Measurements from ENCODE around the gene IRGC. TPM values are rescaled to one million over a fixed set of nuclear protein-coding genes. Genes with fewer than 3 reads are reported as not detected.

IRGC gene, protein sequence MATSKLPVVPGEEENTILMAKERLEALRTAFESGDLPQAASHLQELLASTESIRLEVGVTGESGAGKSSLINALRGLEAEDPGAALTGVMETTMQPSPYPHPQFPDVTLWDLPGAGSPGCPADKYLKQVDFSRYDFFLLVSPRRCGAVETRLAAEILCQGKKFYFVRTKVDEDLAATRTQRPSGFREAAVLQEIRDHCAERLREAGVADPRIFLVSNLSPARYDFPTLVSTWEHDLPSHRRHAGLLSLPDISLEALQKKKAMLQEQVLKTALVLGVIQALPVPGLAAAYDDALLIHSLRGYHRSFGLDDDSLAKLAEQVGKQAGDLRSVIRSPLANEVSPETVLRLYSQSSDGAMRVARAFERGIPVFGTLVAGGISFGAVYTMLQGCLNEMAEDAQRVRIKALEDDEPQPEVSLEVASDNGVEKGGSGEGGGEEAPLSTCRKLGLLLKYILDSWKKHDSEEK
- total RNA-seq: not detected

DNA sequence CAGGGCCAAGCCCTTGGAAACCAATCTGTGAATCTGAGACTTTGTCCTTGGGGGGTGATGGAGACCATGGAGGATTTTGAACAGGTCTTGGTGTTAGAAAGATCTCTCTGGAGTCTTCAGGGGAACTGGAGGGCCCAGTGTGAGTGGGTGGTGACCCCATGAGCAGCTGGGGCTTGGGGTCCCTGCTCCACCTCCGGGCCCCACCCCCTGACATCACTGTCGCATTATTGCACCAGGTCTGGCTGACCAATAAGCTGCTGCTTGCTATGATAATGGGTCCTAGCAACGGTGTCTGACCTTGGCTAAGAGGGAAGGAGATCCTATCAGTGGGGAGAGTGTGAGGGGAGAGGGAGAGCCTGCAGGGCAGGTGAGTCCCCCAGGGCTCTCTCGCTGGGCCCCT is at the start of gene IRGC:
Gene IRGC, plus strand, starts transcription at position 301 of the 400 bp plus-strand sequence. CDS start 2,483 bp downstream, outside the sequence.
- H3K27ac ChIP-seq: no peak within 1 kb of the TSS
- whole genome bisulfite sequencing, 2 donors: 44 to 84% methylated on average over 3 of the region's 4 CpGs
- peaks cover 0 to 19% (median 0%) of the 10 kb centered on the region in 4 donors for H3K27me3 ChIP-seq
- no peak for DNase-seq
- H3K36me3 ChIP-seq: no peaks in the 10 kb centered on the region
- no peaks in the 10 kb centered on the region for H3K9me3 ChIP-seq
- H3K4me3 ChIP-seq: no peak within 1 kb of the TSS
- H3K4me1 ChIP-seq: no peaks in the 10 kb centered on the region
- intact Hi-C loops (cut with DNase I): no loop called here
- TF ChIP-seq, protein P1, sequence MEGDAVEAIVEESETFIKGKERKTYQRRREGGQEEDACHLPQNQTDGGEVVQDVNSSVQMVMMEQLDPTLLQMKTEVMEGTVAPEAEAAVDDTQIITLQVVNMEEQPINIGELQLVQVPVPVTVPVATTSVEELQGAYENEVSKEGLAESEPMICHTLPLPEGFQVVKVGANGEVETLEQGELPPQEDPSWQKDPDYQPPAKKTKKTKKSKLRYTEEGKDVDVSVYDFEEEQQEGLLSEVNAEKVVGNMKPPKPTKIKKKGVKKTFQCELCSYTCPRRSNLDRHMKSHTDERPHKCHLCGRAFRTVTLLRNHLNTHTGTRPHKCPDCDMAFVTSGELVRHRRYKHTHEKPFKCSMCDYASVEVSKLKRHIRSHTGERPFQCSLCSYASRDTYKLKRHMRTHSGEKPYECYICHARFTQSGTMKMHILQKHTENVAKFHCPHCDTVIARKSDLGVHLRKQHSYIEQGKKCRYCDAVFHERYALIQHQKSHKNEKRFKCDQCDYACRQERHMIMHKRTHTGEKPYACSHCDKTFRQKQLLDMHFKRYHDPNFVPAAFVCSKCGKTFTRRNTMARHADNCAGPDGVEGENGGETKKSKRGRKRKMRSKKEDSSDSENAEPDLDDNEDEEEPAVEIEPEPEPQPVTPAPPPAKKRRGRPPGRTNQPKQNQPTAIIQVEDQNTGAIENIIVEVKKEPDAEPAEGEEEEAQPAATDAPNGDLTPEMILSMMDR (IDR thresholded peaks at IDR 0.05): no peak
- no peak for TF ChIP-seq POLR2A (IDR thresholded peaks at IDR 0.05)

DNA sequence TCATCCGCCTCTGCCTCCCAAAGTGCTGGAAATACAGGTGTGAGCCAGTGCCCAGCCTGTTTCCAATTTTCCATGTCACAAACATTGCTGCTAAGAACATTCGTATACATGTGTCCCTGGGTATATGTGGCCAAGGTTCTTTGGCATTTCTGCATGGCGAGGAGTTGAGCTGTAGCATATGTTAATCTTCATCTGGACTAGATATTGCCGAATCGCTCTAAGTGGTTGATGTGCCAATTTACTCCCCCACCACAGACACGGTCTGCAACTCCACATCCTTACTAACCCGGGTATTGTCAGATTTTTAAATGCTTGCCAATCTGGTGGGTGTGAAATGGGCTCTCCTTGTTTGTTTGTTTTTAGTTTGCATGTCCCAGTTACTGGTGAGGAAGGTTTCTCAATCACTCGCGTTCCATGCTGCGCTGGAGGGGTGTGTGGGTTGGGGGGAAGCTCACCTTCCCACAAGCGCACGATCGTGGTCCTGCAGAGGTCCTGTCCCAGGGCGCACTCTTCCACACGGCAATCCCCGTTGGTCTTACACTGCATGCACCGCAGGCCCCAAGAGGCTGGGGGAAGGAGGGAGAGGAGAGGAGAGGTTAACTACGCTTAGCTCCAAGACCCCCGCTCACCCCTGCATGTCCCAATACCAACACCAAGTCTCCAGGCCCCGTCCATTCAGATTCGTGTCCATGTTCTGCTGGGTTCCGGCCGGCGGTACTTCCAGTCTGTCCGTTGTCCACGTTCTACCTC is 48.6 kb upstream of the IRGC start:
- H3K9me3 ChIP-seq: no peaks in the 10 kb centered on the region
- DNase-seq: no peak
- H3K27ac ChIP-seq: peak overlapping the region; percentile 60 to 94 (median 86)
- H3K4me1 ChIP-seq: peaks cover 9 to 33% (median 18%) of the 10 kb centered on the region in 3 donors
- TF ChIP-seq, protein P1 (IDR thresholded peaks at IDR 0.05): no peak
- TF ChIP-seq POLR2A (IDR thresholded peaks at IDR 0.05): no peak
- intact Hi-C loops (cut with DNase I): no loop called here
- H3K36me3 ChIP-seq: peaks cover 0 to 18% (median 0%) of the 10 kb centered on the region in 3 donors
- WGBS, 2 donors: 62 to 75% methylated on average over 20 to 26 of the region's 26 CpGs
- peak overlapping the region in 3 of 4 donors; percentile 59 to 82 (median 60) for H3K4me3 ChIP-seq
- no peaks in the 10 kb centered on the region for H3K27me3 ChIP-seq

DNA sequence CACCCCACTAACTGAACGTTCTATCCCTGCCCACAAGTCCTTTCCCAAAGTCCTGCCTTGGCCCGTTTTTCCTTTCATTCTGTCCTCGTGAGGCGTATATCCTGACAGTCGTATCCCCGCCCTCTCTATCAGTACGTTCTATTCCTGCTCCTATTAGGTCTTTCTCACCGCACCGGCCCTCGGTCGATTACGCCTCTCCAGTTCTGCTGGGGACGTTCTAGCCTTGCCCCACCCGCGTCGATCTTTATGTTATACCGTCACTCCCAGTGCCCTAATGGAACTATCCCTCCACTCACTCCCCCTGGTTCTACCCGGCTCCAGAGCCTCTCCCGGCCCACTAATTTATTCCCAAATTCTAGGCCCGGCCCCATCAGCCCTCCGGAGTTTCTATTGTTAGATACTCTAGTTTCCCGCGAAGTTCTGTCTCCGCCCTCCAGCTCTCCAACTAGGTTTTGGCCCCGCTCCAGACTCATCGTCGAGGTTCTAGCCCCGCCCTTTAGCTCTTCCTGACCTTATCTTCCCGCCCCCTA is 47.9 kb upstream of the IRGC start:
- peaks cover 0 to 18% (median 0%) of the 10 kb centered on the region in 3 donors for H3K36me3 ChIP-seq
- no peaks in the 10 kb centered on the region for H3K27me3 ChIP-seq
- WGBS, 2 donors: 8 to 10% methylated on average over 29 of the region's 29 CpGs
- no peaks in the 10 kb centered on the region for H3K9me3 ChIP-seq
- peak overlapping the region; percentile 26 to 82 (median 60) for H3K4me3 ChIP-seq
- TF ChIP-seq POLR2A (IDR thresholded peaks at IDR 0.05): no peak
- TF ChIP-seq, protein P1 (IDR thresholded peaks at IDR 0.05): peak in 1 of 6 experiments; percentile 28
- H3K4me1 ChIP-seq: peaks cover 9 to 33% (median 18%) of the 10 kb centered on the region in 3 donors
- no peak for DNase-seq
- intact Hi-C loops (cut with DNase I): no loop called here
- peak overlapping the region; percentile 60 to 94 (median 86) for H3K27ac ChIP-seq

DNA sequence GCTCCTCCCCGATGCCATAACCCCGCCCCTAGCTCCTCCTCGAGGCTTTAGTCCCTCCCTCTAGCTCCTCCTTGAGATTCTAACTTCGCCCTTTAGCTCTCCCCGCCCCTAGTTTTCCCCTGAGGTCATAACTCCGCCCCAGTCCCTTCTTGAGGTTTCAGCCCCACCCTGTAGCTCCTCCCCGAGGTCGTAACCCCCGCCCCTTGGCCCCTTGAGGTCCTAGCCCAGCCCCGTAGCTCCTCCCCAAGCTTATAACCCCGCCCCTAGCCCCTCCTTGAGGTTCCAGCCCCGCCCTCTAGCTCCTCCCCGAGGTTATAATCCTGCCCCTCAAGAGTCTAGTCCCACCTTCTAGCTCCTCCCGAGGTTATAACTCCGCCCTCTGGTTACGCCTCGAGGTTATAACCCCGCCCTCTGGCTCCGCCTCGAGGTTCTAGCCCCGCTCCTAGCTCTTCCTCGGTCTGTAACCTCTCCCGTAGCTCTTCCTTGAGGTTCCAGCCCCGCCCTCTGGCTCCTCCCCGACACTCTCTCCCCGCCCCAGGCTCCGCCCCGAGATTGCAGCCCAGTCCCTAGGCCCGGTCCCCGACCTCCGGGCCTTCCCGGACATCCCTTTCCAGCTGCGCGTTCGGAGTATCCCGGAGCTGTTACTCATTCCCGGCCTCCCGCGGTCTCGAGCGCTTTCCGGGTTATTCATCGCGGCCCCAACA is 47.3 kb upstream of the IRGC start:
- Histone ChIP-seq H3K4me3 (peak overlapping the region; percentile 41 to 82 (median 60)), H3K36me3 (peaks cover 0 to 14% (median 0%) of the 10 kb centered on the region in 3 donors), H3K27ac (peak overlapping the region; percentile 84 to 98 (median 94)), H3K4me1 (peaks cover 9 to 33% (median 18%) of the 10 kb centered on the region in 3 donors), H3K27me3 (no peaks in the 10 kb centered on the region), H3K9me3 (no peaks in the 10 kb centered on the region)
- peak; percentile 92 for DNase-seq
- 0 to 1% methylated on average over 31 to 41 of the region's 44 CpGs for WGBS, 2 donors
- peak in 2 of 4 donors; percentile 78 to 88 for TF ChIP-seq POLR2A (IDR thresholded peaks at IDR 0.05)
- TF ChIP-seq, protein P1 (IDR thresholded peaks at IDR 0.05): no peak
- intact Hi-C loops (cut with DNase I): no loop called here

All from esophagus squamous epithelium (tissue), 5 donors.